Activated CD8-positive, alpha-beta memory T cell treated with anti-CD3 and anti-CD28 coated beads, Interleukin-2, amount 50 U/mL, for 1 hour (primary cell): Measurements from ENCODE around the gene NMNAT2.

Experiments used
- DNase-seq: peaks from one replicate; pipeline ENCODE4 v3.0.0-alpha.2; 2020; ENCODE audit errors: extremely low read depth

NMNAT2 gene

DNA sequence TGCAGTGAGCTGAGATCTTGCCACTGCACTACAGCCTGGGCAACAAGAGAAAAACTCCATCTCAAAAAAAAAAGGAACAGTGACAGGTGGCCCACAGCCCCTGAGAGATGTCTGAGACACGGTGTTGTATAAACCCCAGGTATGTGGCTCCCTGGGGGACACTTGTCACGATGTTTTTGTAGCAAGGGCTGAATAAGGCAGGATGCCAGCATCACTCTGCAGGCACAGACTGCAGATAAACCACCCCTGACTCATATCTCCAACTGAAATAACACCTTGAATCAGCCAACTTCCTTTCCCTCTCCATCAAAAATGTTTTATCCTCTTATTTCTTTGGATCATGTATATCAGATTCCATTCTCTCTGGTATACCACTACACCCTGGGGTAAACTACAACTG, 52.5 kb downstream of the NMNAT2 start:
- no peak for DNase-seq

DNA sequence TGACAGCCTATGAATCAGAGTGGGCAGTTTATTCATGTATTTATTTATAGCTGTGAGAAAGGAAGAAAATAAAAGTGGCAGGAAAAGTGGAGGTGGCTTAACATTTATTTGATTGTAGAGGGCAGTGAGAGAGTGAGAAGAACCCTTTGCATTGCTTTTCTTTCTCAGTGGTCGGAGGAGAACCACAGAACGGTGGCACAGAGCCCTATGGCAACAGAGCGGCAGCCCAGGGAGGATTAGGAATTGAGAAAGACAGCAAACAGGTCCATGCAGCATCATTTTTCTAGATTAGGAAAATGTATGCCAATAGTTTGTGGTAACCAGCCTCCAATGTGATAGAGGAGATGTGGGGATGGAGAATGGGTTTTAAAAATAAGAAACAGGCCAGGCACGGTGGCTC, 53.1 kb downstream of the NMNAT2 start:
- DNase-seq: no peak

DNA sequence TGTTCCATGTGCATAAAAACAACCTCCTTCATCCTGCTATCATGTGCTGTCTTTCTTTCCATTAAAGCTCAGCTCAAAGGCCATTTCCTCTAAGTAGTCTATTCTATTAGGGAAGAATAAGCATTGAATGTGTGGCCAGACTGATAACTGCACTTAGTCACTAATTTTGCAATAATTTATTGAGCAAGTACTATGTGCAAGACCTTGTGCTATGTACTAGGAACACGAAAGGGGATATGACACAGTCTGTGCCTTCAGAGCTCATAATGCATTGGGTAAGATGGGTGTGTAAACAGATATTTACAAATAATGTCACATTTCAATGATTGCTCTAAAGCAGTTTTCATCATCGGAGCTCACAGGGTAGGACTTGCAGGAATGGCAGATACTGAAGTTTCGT, 54.2 kb downstream of the NMNAT2 start:
- no peak for DNase-seq

DNA sequence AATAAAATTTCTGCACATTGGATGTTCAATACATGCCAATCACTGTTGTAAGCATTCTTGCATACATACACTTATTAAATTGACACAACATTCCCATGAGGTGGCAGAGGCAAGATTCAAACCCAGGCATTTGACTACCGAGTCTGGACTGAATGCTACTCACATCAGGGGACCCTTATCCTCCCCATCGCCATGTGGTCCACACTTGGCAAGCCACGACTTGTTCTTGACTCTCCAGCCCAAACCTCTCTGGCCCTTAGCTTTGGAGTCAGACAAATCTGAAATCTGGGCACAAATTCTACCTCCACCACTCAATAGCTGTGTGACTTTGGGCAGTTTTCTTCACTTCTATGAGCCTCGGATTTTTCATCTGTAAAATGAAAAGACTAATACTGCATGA, 57.1 kb downstream of the NMNAT2 start:
- no peak for DNase-seq

DNA sequence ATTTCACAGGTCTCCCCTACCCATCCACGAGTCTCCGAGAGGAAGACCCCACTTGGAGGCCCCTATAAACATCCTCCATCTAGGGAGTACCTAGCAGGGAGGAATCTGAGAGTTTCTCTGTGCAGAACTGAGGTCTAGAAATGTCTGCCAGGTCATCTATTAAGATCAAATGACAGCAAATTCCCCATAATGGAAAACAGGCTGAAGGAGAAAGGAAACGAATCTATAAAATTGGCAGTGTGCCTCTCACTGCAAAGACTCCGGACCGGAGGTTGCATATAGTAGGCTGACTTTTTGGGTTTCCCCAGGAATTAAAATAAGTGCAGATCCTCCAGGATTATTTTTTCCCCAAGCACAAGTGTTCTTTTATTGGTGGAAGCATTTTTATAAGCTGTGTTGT, 57.7 kb downstream of the NMNAT2 start:
- DNase-seq: no peak

DNA sequence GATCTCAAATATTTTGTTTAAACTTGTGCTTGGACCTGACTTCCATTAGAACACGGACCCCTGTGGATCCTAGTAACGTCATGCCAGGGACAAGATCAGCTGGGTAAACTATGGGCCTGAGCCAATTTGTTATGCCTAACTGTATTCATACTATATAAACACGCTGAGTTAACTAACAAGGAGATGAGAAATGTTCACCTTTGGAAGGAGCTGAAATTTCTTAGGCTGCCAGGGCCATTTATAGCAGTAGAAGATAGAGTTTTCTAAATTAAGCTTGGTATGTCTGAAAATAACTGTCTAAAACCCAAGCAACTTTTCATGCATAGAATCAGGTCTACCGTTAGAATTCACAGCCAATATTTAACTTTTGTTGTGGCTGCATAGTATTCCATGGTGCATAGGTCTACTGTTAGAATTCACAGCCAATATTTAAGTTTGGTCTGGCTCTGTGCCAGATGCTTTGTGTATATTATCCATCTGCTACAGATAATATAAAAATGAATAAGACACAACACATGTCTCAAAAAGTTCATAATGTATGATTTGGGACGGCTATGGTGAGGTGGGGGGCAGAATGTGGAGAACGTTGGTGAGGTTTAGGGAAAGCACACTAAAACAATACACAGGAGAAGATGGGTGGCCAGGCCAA, 61.5 kb downstream of the NMNAT2 start:
- DNase-seq: no peak

DNA sequence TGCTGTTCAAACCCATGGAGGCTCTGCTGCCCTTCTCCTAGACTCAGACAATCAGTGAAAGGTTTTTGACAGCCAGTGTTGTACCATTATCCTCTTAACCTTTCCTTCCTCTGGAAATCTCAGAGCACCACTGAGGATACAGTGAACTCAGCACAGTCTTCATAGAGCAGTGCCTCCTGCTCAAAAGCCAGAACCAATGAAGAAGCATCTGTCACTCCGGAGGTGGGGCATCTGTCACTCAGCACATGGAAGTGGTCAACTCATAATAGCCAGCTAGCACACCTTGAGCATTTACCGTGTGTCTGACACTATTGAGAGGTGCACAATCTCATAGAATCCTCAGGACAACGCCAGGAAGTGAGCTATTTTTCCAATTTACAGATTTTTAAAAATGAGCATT, 62.4 kb downstream of the NMNAT2 start:
- DNase-seq: no peak

DNA sequence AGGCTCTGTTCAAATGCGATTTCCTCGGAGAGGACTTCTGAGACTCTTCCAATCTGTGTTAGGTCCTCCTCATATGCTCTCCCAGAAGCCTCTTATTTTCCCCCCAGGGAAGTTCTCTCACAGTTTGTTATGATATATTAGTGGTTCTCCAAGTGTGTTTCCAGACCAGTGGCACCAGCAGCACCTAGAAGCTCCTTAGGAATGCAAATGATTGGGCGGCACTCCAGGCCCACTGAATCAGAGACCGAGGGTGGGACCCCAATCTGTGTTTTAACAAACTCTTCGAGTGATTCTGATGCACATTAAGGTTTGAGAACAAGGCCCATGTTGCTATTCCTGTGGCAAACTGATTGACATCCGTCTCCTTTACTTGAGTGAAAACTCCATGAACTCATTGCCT, 63.0 kb downstream of the NMNAT2 start:
- no peak for DNase-seq

DNA sequence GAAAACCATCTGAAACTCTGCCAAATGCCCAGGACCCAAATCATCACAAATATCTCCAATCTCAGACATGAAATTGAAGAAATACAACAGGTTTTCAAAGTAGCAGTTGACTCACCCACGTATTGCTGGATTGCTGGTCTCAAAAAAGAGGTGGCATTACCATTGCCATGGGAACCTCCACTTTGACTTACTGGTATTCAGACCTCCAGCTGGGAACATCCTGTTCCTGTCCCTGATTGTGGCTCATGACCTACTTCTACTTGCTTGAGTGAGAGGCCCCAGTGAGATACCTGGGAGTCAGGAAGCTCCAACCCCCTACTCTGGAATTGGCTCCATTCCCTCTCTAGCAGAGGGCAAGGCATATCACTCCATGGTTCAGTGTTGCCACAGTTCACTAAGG, 64.6 kb downstream of the NMNAT2 start:
- no peak for DNase-seq

DNA sequence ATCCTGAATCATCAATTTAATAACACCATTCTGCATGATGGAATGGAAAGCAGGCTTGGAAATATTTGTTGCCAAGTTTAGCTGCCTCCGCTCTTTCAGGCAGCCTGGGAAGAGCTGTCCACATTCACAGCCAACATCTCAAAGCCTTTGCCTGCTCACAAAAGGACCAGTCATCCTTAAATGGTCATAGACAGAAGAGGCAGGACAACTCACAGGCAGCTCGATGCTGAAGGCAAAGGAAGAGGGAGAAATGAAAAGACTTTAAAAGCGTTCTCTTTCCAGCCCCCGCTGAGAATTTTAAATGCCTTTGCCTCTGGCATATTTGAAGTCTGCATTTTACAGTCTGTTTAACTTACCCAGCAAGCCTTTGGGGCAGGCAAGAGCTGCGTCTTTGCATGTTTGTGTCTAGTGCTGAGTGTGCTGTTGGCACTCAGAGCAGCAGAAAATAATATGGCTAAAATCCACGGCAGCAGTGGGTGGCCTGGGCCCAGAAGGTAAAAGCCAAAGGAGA, 68.9 kb downstream of the NMNAT2 start:
- DNase-seq: no peak

DNA sequence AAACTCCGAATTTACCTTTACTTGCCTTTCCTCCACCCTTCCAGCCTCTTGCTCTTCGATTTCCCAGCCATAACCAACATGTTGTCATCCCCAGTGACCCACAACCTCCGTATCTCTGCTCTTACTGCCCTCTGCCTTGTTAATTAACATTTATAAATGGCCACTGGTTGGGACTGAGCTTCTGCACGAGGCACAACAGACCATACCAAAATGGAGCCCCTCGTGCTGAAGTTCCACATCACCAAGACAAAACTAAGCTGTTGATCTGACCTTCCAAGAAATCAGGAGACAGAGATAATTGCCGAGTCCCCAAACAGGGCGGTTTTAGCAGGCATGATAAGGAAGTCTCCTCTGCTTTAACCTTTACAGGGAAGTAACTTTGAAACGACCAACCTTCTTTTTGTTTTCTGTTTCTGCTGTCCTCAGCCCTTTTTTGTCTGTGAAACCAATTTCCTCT, 71.9 kb downstream of the NMNAT2 start:
- DNase-seq: no peak

DNA sequence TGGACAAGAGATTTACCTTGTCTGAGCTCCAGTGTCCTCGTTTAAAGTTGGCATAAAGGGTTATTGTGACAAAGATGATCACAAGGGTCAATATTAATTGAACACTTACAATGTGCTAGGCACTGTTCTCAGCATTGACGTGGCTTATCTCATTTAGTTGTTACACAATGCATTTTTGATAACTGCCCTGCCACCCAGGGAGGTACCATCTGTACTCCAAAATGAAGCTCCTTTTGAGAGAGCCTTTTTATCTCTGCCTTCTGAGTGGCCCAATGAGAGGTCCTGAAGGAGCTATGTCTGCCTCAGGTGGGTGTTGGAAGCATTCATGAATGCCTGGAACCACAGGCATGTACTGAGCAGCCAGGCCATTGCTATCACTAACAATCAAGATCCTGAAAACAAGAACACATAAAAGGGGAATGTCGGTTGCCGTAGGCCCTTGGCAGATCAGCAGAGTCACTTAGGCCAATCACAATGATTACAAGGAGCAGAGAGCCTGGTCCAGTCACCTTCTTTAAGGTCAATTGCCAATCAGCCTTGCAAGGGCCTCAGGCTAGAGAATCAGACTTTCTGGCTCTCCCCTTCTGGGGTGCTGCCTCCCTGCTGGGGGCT, 78.5 kb downstream of the NMNAT2 start:
- DNase-seq: no peak

DNA sequence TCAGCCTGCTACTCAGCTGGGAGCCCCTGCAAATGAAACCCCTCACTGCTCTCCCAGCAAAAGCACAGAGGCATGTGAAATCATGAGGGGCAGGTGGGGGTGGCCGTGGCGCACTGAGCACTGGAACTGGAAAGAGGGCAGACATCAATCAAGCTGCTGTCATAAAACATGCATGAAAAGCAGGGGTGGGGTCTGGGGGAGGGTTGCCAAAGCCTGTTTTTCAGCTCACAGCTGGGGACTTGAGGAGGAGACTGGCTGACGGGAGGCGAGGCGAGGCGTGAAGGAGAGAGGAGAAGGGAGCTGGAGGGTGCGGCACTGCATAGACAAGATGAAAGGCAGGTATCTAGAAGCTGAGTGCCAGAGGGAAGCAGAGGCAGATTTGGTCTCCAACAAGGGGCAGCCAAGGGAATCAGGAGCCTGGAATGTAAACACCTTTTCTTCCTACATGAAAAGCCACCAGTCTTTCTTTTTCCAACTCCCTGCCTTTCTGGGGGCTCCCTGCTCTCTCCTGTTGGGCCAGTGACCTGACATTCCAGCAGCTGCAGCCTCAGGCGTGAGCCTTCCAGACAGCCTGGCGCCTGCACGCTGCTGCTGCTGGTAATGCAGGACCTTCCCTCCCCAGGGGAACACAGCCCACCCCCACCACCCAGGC, 87.0 kb downstream of the NMNAT2 start:
- no peak for DNase-seq

DNA sequence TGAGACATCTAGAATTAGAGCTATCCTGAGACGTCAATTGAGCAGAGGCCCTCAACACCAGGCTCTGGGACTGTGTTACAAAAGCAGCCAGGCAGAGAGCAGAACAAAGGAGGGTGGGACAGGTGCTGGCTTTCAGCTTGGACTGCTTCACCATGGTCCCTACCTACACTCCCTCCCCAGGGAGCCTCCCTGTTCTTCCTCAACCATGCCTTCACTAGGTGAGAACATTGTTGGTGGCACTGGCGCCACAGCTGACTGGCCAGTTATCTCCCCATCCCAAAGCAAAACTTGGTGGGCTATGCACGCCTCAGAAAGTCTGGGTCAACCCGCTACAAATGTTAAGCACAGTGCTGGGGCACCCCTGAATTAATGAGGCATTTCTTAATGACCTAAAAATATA, 87.8 kb downstream of the NMNAT2 start:
- no peak for DNase-seq

DNA sequence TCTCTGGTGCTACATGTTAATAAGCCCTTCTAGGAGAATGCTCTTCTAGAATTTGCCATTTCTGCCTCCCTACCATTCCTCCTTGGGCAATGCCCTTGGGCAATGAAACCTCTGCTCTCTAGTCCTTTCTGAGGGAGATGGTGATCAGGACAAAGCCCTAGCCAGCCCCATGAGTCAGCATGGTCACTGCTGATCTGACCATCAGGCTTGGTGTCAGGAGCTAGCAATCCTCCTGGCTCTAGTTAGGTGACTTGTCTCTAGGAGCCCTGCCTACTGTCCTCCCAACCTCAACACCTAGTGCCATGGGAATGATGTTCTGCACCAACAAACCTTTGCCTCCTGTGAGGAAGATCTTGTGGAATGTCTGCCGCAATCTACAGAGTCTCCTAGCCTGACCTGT, 89.8 kb downstream of the NMNAT2 start:
- no peak for DNase-seq

DNA sequence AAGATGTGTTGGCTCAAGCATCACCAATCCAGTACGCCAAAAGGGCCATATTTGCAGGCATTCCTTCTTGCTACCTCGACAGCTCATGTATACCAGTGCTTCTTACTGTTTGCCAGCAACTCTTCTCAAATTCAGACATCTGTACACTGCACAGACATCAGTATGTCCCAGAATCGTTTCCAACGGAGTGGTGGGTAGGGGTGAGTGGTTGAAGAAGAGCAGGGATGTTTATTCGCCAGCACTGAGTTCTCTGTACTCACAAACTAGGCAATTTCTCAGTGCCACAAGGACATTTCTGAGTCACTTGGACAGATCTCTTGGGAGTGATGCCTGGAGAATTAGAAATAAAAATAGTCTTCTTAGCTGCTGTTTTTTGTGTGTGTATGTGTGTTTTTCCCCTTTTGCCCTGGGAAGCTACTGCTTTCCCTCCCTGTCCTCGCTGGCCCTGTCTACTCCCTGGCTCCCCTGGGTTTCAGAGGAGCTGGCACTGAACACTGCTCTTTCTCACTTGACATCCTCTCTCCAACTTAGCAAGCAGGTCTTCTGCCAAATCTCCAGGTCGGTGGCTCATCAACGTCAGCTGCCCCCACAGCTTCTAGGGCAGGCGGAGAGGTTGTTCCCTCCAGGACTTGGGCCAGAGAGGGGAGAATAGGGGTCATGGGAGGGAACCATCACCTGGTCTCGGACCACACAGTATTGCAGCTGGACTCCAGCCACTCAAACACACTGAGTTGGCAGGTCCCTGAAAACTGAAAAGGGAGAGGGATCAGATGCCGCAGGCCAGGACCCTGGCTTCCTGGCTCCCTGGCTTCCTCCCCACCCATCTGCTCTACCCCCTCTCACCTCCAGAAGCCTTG, 90.5 kb downstream of the NMNAT2 start:
- DNase-seq: no peak

DNA sequence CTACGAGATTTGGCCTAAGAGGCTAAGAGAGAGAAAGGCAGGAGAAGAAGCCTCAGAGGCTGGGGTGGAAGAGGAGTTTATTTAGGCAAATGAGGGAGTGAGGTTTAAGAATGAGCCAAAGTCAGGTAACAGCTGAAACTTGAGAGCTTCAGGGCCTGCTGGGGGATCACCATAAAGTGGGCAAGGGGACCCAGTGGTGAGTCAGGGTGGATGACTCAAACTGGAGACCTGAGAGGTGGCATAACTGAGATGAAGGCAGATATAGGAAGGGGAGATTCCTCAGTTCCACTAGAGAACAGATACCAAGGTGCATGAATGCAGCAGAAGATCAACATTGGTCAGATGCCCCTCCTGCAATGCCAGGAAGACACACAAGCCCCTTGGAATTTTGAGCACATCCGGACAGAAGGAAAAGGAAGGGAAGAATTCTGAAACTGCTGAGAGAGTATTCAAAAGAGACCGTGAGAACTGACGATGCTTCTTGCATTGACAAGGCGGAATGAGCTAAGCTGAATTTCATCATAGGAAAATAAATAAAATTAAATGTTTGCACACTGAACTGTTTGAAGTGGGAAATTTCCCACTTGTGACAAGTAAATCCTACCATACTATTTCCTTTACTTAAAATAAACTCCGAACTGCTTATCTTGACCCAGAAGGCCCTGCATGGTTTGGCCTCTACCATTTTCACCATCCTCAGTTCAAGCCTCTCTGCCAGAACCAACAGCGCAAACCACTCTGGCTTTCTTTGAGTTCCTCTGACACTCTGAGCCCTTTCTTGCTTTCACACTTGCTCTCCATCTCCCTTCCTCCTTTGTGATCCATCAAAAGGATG, 94.1 kb downstream of the NMNAT2 start:
- no peak for DNase-seq

DNA sequence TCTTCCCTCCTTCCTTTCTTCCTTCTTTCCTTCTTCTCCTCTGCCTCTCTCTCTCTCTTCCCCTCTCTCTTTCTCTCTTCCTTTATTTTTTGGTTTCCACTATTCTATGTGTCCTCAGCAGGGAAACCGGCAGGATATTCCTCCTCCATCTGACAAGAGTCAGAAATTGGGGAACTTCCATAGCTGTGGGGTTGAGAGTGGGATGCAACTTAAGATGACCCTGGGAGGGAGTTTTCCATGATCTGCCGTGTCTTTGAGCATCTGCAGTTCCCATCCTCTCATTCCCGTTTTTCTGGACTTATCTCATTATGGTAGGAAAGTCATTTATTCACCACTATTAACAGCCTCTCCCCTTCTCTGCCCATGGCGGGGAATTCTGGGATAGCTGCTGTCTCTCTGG, 98.6 kb downstream of the NMNAT2 start:
- DNase-seq: no peak

DNA sequence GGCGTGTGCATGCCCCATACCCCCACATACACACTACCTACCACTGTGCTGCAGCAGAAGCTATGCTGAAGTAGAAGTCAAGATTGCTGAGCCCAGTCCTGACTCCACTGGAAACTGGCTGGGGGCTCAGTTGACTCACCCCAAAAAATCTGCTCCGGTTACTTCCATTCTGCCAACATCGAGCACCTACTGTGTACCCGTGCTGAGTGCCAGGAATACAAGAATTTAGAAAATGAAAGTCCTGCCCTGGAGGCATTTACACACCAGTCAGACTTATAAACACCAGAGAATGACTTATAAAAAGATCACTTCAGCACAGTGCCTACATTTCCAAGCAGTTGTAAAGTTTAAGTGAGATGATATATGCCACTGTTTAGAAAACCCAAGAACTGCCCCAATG, 99.1 kb downstream of the NMNAT2 start:
- DNase-seq: no peak

DNA sequence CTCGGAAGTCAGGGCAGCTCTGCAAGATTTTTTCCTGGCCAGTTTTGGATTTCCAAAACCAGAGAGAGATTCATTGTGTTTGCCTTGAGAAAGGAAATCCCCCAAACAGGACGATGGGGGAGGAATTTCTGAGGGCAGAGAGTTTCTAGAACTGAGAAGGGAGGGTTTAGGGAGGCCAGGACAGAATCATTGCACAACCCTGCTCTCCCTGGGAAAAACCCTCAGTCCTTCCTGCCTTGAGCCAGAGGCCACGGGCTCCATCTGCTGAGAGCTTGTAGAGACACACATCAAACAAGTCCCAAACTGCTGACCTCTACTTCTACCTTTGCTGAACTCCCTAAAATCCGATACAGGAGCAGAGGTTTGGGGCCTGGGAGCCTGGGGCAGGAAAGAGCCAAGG, 99.7 kb downstream of the NMNAT2 start:
- DNase-seq: no peak

DNA sequence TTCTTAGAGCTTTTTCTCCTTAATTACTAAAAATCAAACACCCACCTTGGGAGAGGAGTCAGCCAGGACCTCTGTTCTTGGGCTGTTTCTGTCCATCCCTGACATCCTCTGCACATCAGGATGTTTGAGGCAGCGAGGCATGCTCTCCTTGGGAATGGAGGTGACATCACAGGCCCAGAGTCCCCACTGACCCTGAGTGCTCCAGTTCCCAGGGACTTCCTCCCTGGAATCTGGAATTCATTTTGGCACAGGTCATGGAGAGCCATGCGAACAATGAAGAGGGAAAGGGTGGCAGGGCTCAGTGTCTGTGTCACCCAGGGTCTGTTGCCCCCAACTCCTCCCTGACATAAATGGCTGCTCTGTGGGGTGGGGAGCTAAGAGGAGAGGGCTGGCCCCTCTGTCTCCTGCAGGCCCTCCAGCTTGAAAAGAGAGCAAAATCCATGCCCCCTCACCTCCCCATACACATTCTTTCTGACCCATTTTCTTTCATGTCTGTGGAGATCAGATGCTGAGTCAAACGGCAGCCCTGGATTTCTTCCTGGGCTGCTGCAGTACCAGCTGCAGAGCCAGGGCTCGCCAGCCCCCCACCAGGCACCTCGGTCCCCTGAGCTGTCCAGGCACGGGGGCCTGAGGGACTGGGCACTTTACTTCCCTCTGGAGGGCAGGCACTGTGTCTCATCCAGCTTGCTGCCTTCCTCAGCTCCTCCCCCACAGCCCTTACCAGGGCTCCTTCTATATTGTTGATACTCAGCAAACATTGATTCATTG, 102.0 kb downstream of the NMNAT2 start:
- DNase-seq: no peak
